Measurements from ENCODE around the gene NFKBIB. TPM values are rescaled to one million over a fixed set of nuclear protein-coding genes. Genes with fewer than 3 reads are reported as not detected.

Gene NFKBIB
- total RNA-seq, 6 experiments from 2014 or later: 13.2 to 27.9 (median 16.5) TPM

- Histone ChIP-seq H3K27me3 (no peaks in the 10 kb centered on the region), H3K4me3 (no peak overlapping the region), H3K9me3 (no peaks in the 10 kb centered on the region), H3K4me1 (peaks cover 0 to 7% (median 0%) of the 10 kb centered on the region in 4 donors), H3K27ac (no peak overlapping the region), H3K36me3 (no peaks in the 10 kb centered on the region)
- ATAC-seq (no peak), DNase-seq (no peak)
- TF ChIP-seq CTCF (IDR thresholded peaks at IDR 0.05) (no peak), POLR2A (IDR thresholded peaks at IDR 0.05) (no peak)
- intact Hi-C loops (cut with DNase I): no loop called here
- 65% methylated on average over 9 of the region's 9 CpGs for WGBS (ENCODE audit: insufficient coverage, low coverage, low lambda C conversion rate, missing lambda C conversion rate)
Measured at GRCh38 chr19:38894968-38895367, 4.8 kb upstream of the NFKBIB start.

- Histone ChIP-seq H3K9me3 (no peaks in the 10 kb centered on the region), H3K27me3 (no peaks in the 10 kb centered on the region), H3K4me1 (peaks cover 0 to 20% (median 7%) of the 10 kb centered on the region in 4 donors), H3K4me3 (peak overlapping the region; percentile 80 to 91 (median 87)), H3K36me3 (no peaks in the 10 kb centered on the region), H3K27ac (peak overlapping the region; percentile 70 to 98 (median 85))
- ATAC-seq (peak in 3 of 4 donors; percentile 0 to 3 (median 1)), DNase-seq (no peak)
- intact Hi-C loops (cut with DNase I): no loop called here
- 5% methylated on average over 18 of the region's 25 CpGs for WGBS (ENCODE audit: insufficient coverage, low coverage, low lambda C conversion rate, missing lambda C conversion rate)
- TF ChIP-seq CTCF (IDR thresholded peaks at IDR 0.05) (no peak), POLR2A (IDR thresholded peaks at IDR 0.05) (no peak)
Measured at GRCh38 chr19:38898788-38899446, 852 bp upstream of the NFKBIB start.

GRCh38 chr19:38900202-38900629 lies 447 bp downstream of the NFKBIB start:
- TF ChIP-seq POLR2A (IDR thresholded peaks at IDR 0.05): no peak
- TF ChIP-seq CTCF (IDR thresholded peaks at IDR 0.05): no peak
- intact Hi-C loops (cut with DNase I): no loop called here
- DNase-seq (no peak), ATAC-seq (peak in 1 of 4 donors; percentile 48)
- Histone ChIP-seq H3K4me1 (peaks cover 0 to 31% (median 10%) of the 10 kb centered on the region in 4 donors), H3K27me3 (no peaks in the 10 kb centered on the region), H3K9me3 (no peaks in the 10 kb centered on the region), H3K27ac (peak overlapping the region; percentile 86 to 98 (median 90)), H3K4me3 (peak overlapping the region; percentile 80 to 91 (median 87)), H3K36me3 (peaks cover 0 to 3% (median 0%) of the 10 kb centered on the region in 4 donors)
- 3% methylated on average over 6 of the region's 8 CpGs for WGBS (ENCODE audit: insufficient coverage, low coverage, low lambda C conversion rate, missing lambda C conversion rate)

- TF ChIP-seq CTCF (IDR thresholded peaks at IDR 0.05) (no peak), POLR2A (IDR thresholded peaks at IDR 0.05) (peak; percentile 11)
- H3K4me3 ChIP-seq: peak overlapping the region; percentile 80 to 91 (median 87)
- no peak for DNase-seq
- 4% methylated on average over 3 of the region's 3 CpGs for WGBS (ENCODE audit: insufficient coverage, low coverage, low lambda C conversion rate, missing lambda C conversion rate)
- H3K4me1 ChIP-seq: peaks cover 0 to 31% (median 10%) of the 10 kb centered on the region in 4 donors
- H3K27ac ChIP-seq: peak overlapping the region; percentile 86 to 98 (median 90)
- intact Hi-C loops (cut with DNase I): no loop called here
- H3K9me3 ChIP-seq: no peaks in the 10 kb centered on the region
- no peaks in the 10 kb centered on the region for H3K27me3 ChIP-seq
- H3K36me3 ChIP-seq: peaks cover 0 to 9% (median 2%) of the 10 kb centered on the region in 4 donors
- no peak for ATAC-seq
Measured at GRCh38 chr19:38900743-38901190, 998 bp downstream of the NFKBIB start.

All from right lobe of liver (tissue), 6 donors.